Putamen (tissue), 1 donor: ENCODE results near the gene SMPD3.
A peak's percentile ranks its signal among the peaks of the same experiment; 100 is the strongest.

Source experiments
- DNase-seq: peaks from one replicate; pipeline ENCODE4 v3.0.0-alpha.2; 2016; ENCODE audit warnings: low spot score

Gene SMPD3

DNA sequence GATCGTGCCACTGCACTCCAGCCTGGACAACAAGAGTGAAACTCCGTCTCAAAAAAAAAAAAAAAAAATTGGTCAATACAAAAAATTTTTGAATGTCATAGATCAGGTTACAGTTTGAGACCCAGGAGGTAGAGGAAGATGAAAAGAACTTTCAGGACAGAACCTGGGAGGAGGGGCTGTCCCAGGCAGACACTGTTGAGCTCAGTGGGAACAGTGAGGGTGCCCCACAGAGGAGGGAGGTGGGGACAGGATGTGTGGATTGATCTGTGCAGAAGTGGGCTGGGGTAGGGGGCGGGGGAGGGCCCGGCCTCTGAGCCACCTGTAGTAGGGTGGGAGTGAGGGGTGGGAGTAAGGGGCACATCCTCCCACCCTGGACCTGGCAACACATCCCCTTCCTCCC, 79.1 kb downstream of the SMPD3 start:
- DNase-seq, result no peak

DNA sequence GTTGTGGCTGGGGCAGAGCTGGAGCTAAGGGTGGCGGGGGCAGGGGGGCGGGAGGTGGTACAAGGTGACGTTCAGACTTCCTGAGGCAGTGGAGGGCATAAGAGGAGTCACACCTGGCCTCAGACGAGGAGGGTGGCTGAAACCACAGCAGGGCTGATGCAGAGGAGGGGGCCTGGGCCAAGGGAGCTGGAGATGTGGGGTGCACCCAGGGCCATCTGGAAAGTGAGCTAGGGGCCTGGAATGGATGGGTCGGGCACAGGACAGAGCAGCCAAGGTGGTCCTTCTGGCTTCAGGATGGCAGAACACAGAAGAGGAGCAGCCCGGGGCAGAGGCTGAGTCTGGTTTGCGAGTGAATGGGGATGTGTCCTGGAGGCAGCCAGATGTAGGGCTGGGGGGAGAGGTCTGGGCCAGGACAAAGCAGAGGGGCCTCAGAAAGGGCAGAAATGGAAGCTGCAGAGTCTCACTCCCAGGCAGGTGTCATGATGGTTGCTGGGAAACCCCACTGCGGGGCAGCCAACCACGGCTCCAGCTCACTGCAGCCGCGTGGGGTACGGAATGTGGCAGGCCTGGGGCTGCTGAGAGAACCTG, 79.9 kb downstream of the SMPD3 start:
- DNase-seq, result no peak

DNA sequence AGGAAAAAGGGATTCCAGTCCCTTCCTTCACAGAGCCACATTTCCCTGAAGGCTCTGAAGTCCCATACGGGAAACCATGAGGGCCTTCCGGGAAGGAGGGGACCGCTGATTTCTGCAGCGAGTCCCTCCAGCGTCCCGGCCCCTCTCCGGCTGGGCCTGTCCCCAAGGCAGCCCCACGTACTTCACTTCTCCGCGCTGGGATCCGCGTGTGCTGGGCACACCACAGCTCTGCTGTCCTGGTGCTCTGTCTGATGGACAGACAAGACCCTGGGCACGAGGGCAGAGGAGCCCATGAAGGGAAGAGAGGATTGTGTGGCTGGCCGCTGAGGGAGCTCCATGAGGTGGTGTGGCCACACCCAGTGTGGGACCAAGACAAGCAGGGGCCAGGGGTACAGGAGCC, 80.4 kb downstream of the SMPD3 start:
- no peak for DNase-seq

DNA sequence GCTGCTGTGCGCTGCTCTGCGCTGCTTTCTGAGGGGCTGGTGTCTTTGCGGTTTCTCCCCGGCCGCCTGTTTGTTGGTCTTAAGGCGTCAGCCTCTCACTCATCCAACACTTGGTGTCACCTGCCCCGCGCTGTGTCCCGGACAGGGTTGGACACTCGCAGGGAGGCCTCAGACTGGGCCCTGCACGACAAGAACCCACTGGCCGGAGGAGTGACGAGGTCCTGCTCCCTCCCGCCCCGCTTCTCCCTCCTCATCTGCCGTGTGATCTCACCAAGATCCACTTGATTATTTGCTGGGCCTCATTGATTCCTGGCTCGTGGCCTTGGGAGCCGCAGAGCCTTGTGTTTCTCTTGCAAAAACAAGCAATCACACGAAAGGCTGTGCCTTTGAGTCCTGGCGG, 80.9 kb downstream of the SMPD3 start:
- DNase-seq, result no peak

DNA sequence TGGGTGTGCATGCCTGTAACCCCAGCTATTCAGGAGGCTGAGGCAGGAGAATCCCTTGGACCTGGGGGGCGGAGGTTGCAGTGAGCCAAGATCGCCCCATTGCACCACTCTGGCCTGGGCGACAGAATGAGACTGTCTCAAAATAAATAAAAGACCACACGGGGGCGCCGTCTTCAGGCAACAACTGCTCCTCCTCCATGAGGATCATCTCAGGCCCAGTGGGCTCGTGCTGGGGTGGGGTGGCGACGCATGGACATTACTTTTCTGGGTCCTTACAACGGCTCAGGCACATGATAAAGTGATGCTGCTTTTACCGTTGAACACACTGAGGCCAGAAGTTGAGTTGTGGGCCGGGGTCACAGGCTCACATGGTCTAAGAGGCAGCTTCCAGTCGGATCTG, 81.3 kb downstream of the SMPD3 start:
- no peak for DNase-seq

DNA sequence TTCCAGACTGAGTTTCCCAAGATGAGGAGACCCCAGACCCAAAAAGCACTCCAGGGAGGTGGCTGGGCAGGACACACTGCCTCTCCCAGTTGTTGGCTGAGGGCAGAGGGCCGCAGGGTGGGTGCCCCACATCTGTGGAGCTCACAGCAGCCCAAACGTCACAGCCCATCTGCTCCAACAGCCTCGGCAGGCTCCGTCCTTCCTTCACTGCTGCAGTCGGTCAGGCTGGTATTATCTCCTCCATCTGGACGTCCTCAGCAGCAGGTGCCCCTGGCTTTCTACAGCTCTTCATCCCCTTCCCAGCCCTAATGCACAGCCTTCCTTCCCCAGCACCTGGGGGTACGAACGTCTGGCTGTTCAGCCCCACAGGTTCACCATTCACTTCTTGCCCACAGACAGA, 82.2 kb downstream of the SMPD3 start:
- DNase-seq, result no peak

DNA sequence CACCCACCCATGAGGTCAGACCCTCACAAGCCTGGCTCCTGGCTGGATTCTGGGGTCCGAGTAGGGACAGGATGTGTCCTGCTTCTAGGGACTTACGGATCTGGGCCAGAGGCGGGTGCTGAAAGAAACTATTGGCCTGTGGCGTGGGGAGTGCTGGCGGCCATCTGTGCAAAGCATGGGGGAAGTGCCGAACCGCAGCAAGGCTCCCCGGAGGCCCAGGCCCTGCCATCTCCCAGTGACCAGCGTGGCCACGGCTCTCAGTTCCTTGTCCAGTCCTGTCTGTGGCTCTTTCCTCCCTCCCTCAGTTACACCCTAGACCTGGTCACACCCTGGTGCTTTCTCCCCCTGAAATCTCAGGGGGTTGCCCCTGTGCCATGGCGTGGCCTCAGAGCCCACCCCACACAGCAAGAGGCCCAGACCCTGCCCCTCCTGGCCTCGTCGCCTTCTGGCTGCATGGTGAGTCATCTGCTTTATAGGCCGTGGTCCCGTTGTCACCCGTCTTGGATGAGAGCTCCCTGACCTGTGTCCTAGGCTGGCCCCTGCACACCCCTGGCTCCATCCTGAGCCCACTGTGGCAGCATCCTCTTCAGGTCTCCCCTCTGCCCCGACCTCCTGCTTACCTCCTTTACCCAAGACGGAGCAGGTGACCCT, 83.0 kb downstream of the SMPD3 start:
- no peak for DNase-seq

DNA sequence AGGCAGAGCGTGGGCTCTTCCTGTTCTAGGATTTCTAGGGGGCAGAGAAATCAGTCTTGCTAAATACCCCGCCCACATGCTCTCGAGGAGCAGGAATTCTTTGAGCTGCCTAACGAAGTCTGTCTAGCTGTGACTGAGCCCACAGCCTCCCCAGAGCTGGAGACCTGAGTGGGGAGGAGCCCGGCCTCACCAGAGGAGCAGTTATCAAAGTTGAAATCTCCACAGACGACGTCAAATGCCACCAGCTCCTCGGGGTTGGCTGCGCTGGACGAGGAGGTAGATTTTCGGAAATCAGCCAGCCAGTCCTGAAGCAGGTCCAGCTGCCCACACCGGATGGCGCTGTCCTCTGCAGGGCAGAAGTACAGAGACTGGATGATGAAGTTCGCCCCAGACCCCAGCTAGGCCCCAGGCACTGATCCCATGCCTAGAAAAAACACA, 83.7 kb downstream of the SMPD3 start:
- peak; percentile 82 for DNase-seq

DNA sequence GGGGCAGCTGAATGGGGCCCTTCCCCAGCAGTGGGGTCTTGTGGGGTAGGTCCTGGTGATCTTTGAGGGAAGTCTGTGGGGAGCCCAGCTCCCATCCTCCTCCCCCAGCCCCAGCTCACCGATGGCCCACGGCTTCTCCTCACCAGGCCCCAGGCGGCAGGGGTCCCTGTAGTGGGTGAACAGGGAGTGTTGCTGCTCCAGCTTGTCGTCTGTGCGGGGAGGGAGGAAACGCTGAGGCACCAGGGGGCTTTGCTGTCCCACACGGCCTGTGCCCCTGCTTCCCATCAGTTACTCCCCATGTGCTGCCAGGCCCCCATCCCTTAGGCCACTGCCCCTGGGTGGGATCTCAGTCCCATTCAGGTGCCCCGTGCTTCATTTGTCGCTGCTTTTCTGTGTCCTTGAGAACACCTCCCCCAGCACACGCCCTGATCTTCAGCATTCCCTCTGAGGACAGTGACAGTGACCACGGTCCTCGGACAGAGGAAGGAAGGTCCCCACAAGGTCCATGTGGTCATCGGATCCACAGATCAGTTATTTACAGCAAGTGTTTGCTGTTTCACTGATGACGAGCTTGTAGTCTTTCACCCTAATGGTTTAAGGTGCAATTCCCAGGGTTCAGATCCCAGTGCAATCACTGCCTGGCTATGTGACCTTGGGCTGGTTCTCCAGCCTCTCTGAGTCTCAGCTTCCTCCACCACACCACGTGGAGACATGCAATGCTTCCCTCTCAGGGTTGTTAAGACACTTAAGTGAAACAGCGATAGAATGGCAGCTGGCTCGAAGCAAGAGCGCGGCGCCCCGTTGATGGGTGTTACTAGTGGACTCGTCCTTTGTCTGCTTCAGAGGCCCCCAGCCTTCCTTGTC, 84.4 kb downstream of the SMPD3 start:
- DNase-seq, result no peak

DNA sequence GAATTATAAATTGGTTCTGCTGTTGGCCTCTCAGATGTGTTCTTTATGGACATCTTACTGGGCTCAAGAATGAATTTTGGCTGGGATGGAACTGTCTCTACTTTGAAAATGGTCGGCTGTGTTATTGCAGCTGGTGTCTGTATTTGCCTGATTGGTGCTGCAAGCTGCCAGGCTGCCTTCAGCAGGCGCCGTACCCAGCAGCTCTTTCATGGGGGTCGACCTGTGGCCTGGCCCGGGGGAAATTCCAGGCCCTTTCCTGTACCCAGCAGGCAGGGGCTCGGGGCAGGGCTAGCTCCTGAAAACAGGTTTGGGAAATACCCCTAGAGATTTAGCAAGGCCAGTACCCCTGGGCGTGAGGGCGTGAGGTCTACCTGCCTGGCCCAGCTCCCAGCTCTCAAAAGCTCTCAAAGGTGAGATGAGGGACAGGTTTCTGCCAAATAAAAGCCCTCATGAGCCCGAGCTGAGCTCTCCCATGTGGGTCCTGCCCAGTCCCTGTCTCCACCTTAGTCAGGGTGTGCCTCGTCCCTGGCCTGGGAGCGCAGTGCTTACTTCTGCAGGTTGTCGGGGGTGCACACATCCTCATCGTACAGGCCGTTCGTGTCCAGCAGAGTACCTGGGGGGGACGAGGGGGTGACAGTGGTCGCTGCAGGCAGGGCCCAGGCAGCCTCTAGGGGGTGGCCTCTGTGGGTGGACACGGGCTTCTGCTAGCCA, 85.2 kb downstream of the SMPD3 start:
- DNase-seq, result no peak

DNA sequence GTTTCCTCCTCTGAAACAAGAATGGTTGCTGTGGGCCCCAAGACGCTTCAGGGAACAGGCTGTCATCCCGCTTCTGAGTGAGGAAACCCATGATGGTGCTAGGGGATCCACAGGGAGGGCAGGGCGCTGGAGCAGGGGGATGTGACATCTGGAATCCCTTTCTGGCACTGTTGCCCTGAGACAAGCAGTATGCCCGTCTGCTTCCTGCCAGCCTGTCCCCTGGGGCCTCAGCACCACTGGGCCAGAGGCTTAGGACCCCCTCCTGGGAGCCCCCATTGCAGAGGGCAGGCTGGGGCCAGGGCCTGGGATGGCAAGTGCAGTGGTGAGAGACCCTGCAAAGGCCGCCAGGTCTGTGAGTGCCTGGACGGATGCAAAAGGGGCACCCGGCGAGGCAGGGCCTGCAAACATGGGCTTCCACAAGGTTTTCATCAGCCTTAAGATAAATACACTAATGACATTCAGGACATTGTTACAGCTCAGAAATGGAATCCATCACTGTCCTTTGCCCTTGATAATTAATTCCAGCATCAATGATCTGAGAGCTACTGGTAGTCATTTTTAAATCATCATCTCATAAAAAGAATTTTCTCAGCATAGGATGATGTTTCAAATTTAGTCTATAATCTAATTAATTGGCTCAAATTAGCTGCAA, 85.9 kb downstream of the SMPD3 start:
- DNase-seq, result no peak

DNA sequence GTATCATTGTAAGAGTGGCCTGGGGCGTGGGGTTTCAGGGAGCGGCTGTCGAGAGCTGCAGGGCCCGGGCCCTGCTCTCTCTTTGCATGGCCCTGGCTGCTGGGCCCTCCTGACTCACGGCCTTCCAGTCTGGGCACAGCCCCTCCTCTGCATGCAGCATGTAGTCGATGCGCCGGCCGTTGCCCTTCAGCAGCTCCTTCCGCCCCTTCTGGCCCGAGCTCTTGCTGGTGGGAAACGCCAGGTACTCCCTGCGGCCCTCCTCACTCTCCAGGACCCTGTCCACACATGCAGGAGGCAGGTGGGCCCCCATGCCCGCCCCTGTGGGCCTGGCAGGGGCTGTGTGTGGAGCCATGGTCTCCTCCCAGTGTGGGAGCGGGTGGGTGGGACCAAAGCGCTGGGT, 86.8 kb downstream of the SMPD3 start:
- DNase-seq, result no peak

DNA sequence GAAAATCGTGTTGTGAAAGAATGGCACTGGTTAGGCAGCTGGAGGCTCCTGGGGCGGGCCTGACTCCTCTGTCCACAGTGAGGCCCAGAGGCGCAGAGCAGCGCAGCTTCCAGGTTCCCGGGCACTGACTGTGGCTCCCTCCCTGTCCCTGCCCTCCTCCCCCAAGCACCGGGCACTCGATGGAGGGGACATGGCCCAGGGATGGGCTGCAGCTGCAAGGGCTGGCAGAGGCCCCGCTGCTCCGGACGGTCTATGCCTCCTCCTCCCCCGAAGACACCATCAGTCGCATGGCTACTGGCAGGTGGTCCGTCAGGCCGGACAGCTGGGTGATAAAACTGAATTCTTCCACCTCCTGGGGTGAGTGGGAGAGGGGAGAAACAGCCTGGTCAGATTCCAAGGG, 87.4 kb downstream of the SMPD3 start:
- DNase-seq, result no peak

DNA sequence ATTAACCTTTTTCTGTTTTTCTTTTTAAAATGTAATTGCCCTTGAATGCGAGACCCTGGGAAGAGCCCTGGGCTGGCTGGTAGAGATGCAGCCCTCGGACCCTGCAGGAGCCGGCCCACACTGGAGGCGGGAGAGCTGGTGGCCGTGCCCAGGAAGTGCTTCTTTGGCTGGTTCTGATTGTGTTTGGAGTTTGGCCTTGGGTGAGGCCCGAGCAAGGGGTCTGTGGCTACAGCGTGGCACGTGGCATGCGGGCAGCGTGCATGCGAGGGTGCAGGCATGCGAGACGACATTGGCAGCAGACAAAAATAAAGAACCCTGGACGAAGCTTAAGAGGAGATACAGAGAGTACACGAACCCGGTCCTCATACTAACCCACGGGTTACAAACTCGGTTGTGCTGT, 87.8 kb downstream of the SMPD3 start:
- DNase-seq, result no peak

DNA sequence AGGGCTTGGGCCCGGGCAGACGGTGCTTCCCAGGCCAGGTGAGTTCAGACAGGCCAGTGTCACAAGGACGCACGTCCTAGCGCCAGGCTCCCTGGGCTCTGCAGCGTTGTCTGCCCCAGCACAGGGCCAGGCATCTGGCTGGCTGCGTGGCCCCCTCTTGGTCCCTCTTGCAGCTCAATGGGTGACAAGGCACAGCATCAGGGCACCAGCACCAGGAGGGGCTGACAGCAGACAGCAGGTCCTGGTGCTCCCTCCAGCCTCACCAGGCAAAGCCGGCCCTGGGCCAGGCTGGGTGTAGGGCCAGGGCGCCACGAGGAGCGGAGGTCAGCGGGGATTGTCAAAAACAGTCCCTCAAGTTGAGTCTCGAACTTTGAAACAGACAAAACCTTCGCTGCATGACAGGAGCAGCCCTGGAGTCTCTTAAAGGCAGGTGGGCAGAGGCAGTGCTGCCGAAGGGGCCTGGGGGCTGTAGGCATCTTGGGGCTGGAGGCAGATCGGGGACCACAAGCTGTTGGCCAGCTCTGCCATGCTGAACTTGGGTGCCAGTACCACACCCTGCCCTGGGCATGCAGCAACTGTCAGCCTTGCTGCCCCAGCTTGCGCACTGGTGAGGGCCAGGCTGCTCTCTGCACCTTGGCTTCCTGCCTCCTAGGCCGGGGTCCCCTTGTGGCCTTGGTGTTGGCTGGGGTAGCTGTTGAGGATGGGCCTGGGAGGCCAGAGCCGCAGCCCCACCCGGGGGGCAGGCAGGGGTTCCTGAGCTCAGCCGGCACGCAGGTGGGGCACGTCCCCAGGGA, 88.7 kb downstream of the SMPD3 start:
- DNase-seq, result no peak

DNA sequence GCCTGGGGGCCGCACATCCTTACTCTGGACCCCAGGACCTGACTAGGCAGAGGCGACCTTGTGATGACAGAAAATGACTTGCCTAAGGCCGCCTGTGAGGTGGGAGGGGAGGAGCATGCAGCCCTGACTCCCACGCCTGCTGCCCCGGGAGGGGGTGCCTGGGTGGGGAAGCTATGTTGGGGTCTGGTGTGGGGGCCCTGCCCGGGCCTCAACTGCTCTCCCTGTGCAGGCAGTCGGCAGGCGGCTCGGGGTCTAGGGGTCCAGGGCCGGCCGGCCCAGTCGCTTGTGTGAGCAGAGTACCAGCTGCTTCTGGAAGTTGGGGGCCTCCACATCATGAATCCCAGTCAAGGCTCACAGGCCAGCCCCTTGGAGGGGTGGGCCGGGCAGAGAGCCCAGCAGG, 89.4 kb downstream of the SMPD3 start:
- DNase-seq, result no peak

DNA sequence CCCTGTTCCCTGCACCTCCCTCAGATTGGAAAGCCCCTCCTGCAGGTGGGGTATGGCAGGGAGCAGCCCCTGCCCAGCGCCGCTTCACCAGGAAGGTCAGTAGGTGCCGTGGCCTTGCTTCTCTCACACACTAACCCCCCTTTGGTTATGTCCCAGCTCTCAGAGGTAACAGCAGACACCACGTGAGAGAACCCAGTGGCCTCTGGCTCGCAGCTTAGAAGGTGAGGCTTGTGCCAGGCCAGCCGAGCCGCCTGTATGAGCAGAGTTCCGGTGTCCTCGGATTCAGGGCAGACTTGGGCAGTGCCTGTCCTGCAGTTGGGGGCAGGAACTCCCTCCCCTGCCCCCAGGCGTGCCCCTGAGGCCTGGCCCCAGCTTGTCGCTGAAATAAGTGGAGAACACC, 90.4 kb downstream of the SMPD3 start:
- no peak for DNase-seq

DNA sequence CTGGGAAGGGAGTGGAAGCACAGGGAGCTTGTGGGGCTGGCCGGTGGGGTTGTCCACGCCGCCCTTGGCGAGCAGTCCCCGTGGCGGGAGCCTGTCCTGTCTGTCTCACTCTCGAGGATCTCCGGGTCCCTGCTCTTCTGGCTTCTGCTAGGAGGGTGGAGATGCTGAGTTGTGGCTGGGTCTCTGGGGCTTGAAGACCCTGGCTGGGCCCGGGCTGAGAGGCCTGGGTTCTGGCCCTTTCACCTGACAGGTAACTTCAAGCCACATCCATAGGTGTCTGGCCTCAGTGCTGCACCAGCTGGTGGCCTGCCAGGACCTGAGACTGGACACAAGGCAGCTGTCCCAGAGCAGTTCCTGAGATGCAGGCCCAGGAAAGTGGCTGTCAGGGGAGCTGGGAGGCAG, 90.8 kb downstream of the SMPD3 start:
- no peak for DNase-seq

DNA sequence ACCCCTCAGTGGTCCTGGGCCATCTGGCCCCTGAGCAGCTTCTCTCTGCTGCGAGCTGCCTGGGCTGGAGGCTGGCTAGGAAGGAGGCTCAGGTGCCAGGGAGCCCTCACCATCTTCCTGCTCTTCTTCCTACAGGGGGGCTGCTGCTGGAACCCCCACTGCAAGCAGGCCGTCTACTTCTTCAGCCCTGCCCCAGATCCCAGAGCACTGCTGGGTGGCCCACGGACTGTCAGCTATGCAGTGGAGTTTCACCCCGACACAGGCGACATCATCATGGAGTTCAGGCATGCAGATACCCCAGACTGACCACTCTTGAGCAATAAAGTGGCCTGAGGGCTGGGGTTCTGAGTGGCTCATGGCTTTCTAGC, 91.4 kb downstream of the SMPD3 start:
- no peak for DNase-seq

DNA sequence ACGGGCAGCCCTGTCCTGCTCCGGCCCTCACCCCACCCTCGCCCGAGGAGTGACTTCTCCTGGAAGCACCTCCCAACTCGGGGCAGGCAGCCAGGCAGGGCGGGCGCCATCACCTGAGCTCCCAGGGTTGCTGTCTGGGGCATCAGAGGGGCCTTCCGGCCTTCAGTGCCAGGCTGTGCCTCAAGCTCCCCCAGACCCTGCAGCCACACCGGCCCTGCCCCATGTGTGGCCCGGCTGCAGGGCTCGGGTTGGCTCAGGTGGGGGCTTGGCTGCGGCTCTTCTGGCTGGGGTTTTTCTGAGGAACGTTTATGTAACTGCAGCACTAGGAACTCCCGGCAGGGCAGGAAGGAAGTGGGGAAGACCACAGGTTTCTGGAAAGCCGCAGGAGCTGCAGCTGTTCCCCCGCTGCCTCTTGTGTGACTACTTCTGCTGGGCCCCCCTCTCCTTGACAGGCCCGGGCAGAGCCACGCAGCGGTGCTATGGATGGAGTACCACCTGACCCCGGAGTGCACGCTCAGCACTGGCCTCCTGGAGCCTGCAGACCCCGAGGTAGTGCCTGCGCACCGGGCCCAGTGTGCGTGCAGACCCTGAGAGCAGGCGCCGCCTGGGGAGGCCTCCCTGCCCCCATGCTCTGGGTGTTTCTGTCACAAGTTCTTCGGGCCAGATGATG, 91.9 kb downstream of the SMPD3 start:
- DNase-seq, result no peak
